Heart left ventricle (tissue), 13 donors: ENCODE measurements around the gene PUS7L.

Experiments used
- POLR2A ChIP-seq, 2 donors: fragments of 450-650 bp; IDR thresholded peaks; one replicate each; pipeline ENCODE4 v1.6.1; 2017; ENCODE audit warnings: antibody characterized with exemption in 2 of 2, mild to moderate bottlenecking in 2 of 2, moderate library complexity in 2 of 2
- TF ChIP-seq, protein P1 (sequence below), 12 donors: fragments of 200-600 bp; sonication (generic) in 4 of 12; IDR thresholded peaks; one replicate each; pipeline versions ENCODE4 v1.5.0 to v1.8.0; 2018 to 2022; ENCODE audit warnings: antibody characterized with exemption in 12 of 12, mild to moderate bottlenecking in 5 of 12
- donor health status: ischemic (EF 13 %, LVEDD 7.1; RV severe dilation, severe dysfunction).
- donor health status: DM: no; HTN: yes; CAD: no.
- donor health status: DM: no; HTN: no; CAD: no.
- donor health status: ischemic (EF 25% LVEDD 6.9; RV normal size, moderate dysfunction).
- donor health status: ischemic (EF 25% LVEDD 5.7; RV mildly dilated, moderate dysfunction).
- donor health status: ischemic (EF 35%, LVEDD 5.7; RV mildly dilated, moderate dysfunction).
- donor health status: nonischemic (EF 11% LVEDD 7.7; RV severe dilation, severe dysfunction).
- donor health status: DM: yes; HTN: yes; CAD: no.
- donor health status: PGD.
- donor health status: ischemic (EF 29% LVEDD 5.4; RV normal size, mild dysfunction).
- donor health status: nonischemic (EF 23%, LVEDD 6.1; RV moderate dilation, normal function).

DNA sequence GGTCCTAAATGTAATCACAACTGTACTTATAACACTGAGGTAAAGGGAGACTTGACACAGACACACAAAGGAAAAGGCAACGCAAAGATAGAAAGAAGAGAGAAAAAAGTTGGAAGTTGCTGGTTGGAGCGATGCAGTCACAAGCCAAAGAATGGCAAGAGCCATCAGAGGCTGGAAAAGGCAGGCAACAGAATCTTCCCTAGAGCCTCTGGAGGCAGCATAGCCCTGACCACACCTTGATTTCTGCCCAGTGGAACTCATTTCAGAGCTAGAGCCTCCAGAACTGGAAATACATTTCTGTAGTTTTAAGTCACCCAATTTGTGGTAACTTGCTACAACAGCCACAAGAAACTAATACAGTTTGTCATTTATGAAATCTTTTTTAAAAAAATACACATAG lies 89.2 kb downstream of the PUS7L start:
- TF ChIP-seq, protein P1, sequence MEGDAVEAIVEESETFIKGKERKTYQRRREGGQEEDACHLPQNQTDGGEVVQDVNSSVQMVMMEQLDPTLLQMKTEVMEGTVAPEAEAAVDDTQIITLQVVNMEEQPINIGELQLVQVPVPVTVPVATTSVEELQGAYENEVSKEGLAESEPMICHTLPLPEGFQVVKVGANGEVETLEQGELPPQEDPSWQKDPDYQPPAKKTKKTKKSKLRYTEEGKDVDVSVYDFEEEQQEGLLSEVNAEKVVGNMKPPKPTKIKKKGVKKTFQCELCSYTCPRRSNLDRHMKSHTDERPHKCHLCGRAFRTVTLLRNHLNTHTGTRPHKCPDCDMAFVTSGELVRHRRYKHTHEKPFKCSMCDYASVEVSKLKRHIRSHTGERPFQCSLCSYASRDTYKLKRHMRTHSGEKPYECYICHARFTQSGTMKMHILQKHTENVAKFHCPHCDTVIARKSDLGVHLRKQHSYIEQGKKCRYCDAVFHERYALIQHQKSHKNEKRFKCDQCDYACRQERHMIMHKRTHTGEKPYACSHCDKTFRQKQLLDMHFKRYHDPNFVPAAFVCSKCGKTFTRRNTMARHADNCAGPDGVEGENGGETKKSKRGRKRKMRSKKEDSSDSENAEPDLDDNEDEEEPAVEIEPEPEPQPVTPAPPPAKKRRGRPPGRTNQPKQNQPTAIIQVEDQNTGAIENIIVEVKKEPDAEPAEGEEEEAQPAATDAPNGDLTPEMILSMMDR (IDR thresholded peaks at IDR 0.05), result no peak
- TF ChIP-seq POLR2A (IDR thresholded peaks at IDR 0.05), result no peak
